Measurements from ENCODE around the gene ARHGAP15. TPM values are rescaled to one million over a fixed set of nuclear protein-coding genes. Genes with fewer than 3 reads are reported as not detected.
A peak's percentile ranks its signal among the peaks of the same experiment; 100 is the strongest.

ARHGAP15 gene
- total and polyA plus RNA-seq, 2 experiments from 2014 or later, result 0.26 TPM; not detected in 1

DNA sequence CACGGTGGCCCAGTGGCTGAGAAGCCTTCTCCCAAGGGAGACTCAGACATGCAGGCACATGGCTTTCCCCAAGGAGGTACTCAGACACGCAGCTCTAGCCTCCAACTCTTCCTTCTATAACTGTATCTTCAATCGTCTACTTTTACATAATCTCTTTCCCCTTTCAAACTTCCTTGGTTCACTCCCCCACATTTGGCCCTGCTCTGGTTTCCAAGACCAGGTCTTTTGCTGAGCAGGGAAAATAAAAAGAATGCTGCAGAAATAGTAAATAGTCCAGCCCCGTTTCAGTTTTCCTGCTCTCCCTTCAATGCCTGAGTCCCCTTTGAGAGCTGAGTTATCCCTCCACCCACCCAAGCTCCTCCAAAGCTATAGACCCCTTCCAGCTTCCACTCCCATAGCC lies 635.0 kb downstream of the ARHGAP15 start:
- no peaks in the 10 kb centered on the region for H3K27me3 Mint-ChIP-seq (ENCODE audit: insufficient read depth, low read depth, poor library complexity)
- H3K4me2 ChIP-seq, result no peak overlapping the region
- TF ChIP-seq NANOG (IDR thresholded peaks at IDR 0.05; ENCODE audit: borderline replicate concordance), result no peak
- TF ChIP-seq CREB1 (CRISPR knock-in tag; IDR thresholded peaks at IDR 0.05; ENCODE audit: low read depth), result no peak
- TF ChIP-seq ZNF331 (CRISPR knock-in tag; IDR thresholded peaks at IDR 0.05; ENCODE audit: low read depth), result no peak
- no peak for TF ChIP-seq JUNB (IDR thresholded peaks at IDR 0.05; ENCODE audit: unreplicated experiment)
- no peak for TF ChIP-seq ZNF114 (CRISPR knock-in tag; IDR thresholded peaks at IDR 0.05)
- TF ChIP-seq, protein P1, sequence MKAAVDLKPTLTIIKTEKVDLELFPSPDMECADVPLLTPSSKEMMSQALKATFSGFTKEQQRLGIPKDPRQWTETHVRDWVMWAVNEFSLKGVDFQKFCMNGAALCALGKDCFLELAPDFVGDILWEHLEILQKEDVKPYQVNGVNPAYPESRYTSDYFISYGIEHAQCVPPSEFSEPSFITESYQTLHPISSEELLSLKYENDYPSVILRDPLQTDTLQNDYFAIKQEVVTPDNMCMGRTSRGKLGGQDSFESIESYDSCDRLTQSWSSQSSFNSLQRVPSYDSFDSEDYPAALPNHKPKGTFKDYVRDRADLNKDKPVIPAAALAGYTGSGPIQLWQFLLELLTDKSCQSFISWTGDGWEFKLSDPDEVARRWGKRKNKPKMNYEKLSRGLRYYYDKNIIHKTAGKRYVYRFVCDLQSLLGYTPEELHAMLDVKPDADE (IDR thresholded peaks at IDR 0.05), result no peak
- no peak for TF ChIP-seq POLR2AphosphoS5 (IDR thresholded peaks at IDR 0.05; ENCODE audit: low read depth)
- TF ChIP-seq, protein P2, sequence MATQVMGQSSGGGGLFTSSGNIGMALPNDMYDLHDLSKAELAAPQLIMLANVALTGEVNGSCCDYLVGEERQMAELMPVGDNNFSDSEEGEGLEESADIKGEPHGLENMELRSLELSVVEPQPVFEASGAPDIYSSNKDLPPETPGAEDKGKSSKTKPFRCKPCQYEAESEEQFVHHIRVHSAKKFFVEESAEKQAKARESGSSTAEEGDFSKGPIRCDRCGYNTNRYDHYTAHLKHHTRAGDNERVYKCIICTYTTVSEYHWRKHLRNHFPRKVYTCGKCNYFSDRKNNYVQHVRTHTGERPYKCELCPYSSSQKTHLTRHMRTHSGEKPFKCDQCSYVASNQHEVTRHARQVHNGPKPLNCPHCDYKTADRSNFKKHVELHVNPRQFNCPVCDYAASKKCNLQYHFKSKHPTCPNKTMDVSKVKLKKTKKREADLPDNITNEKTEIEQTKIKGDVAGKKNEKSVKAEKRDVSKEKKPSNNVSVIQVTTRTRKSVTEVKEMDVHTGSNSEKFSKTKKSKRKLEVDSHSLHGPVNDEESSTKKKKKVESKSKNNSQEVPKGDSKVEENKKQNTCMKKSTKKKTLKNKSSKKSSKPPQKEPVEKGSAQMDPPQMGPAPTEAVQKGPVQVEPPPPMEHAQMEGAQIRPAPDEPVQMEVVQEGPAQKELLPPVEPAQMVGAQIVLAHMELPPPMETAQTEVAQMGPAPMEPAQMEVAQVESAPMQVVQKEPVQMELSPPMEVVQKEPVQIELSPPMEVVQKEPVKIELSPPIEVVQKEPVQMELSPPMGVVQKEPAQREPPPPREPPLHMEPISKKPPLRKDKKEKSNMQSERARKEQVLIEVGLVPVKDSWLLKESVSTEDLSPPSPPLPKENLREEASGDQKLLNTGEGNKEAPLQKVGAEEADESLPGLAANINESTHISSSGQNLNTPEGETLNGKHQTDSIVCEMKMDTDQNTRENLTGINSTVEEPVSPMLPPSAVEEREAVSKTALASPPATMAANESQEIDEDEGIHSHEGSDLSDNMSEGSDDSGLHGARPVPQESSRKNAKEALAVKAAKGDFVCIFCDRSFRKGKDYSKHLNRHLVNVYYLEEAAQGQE (IDR thresholded peaks at IDR 0.05; ENCODE audit: unreplicated experiment), result no peak
- TF ChIP-seq, protein P3, sequence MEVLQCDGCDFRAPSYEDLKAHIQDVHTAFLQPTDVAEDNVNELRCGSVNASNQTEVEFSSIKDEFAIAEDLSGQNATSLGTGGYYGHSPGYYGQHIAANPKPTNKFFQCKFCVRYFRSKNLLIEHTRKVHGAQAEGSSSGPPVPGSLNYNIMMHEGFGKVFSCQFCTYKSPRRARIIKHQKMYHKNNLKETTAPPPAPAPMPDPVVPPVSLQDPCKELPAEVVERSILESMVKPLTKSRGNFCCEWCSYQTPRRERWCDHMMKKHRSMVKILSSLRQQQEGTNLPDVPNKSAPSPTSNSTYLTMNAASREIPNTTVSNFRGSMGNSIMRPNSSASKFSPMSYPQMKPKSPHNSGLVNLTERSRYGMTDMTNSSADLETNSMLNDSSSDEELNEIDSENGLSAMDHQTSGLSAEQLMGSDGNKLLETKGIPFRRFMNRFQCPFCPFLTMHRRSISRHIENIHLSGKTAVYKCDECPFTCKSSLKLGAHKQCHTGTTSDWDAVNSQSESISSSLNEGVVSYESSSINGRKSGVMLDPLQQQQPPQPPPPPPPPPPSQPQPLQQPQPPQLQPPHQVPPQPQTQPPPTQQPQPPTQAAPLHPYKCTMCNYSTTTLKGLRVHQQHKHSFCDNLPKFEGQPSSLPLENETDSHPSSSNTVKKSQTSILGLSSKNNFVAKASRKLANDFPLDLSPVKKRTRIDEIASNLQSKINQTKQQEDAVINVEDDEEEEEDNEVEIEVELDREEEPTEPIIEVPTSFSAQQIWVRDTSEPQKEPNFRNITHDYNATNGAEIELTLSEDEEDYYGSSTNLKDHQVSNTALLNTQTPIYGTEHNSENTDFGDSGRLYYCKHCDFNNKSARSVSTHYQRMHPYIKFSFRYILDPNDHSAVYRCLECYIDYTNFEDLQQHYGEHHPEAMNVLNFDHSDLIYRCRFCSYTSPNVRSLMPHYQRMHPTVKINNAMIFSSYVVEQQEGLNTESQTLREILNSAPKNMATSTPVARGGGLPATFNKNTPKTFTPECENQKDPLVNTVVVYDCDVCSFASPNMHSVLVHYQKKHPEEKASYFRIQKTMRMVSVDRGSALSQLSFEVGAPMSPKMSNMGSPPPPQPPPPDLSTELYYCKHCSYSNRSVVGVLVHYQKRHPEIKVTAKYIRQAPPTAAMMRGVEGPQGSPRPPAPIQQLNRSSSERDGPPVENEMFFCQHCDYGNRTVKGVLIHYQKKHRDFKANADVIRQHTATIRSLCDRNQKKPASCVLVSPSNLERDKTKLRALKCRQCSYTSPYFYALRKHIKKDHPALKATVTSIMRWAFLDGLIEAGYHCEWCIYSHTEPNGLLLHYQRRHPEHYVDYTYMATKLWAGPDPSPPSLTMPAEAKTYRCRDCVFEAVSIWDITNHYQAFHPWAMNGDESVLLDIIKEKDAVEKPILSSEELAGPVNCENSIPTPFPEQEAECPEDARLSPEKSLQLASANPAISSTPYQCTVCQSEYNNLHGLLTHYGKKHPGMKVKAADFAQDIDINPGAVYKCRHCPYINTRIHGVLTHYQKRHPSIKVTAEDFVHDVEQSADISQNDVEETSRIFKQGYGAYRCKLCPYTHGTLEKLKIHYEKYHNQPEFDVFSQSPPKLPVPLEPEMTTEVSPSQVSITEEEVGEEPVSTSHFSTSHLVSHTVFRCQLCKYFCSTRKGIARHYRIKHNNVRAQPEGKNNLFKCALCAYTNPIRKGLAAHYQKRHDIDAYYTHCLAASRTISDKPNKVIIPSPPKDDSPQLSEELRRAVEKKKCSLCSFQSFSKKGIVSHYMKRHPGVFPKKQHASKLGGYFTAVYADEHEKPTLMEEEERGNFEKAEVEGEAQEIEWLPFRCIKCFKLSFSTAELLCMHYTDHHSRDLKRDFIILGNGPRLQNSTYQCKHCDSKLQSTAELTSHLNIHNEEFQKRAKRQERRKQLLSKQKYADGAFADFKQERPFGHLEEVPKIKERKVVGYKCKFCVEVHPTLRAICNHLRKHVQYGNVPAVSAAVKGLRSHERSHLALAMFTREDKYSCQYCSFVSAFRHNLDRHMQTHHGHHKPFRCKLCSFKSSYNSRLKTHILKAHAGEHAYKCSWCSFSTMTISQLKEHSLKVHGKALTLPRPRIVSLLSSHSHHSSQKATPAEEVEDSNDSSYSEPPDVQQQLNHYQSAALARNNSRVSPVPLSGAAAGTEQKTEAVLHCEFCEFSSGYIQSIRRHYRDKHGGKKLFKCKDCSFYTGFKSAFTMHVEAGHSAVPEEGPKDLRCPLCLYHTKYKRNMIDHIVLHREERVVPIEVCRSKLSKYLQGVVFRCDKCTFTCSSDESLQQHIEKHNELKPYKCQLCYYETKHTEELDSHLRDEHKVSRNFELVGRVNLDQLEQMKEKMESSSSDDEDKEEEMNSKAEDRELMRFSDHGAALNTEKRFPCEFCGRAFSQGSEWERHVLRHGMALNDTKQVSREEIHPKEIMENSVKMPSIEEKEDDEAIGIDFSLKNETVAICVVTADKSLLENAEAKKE (CRISPR knock-in tag; IDR thresholded peaks at IDR 0.05), result no peak
- TF ChIP-seq EZH2phosphoT487 (IDR thresholded peaks at IDR 0.05; ENCODE audit: unreplicated experiment), result no peak
- TF ChIP-seq EZH2 (IDR thresholded peaks at IDR 0.05; ENCODE audit: low read depth, unreplicated experiment), result no peak
- TF ChIP-seq, protein P4, sequence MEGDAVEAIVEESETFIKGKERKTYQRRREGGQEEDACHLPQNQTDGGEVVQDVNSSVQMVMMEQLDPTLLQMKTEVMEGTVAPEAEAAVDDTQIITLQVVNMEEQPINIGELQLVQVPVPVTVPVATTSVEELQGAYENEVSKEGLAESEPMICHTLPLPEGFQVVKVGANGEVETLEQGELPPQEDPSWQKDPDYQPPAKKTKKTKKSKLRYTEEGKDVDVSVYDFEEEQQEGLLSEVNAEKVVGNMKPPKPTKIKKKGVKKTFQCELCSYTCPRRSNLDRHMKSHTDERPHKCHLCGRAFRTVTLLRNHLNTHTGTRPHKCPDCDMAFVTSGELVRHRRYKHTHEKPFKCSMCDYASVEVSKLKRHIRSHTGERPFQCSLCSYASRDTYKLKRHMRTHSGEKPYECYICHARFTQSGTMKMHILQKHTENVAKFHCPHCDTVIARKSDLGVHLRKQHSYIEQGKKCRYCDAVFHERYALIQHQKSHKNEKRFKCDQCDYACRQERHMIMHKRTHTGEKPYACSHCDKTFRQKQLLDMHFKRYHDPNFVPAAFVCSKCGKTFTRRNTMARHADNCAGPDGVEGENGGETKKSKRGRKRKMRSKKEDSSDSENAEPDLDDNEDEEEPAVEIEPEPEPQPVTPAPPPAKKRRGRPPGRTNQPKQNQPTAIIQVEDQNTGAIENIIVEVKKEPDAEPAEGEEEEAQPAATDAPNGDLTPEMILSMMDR (conservative IDR thresholded peaks at IDR 0.05; ENCODE audit: low read depth in 2 of 2), result no peak
- no peak for TF ChIP-seq STAT1 (IDR thresholded peaks at IDR 0.05; ENCODE audit: unreplicated experiment)
- H3K4me3 Mint-ChIP-seq, result no peak overlapping the region
- H3F3A ChIP-seq (replicated peaks; ENCODE audit: low read depth), result no peaks in the 10 kb centered on the region
- ATAC-seq, result no peak
- H3K27me3 ChIP-seq (ENCODE audit: insufficient read depth), result no peaks in the 10 kb centered on the region
- H3K27ac Mint-ChIP-seq, result peak overlapping the region; percentile 75; the same call in 1 of the 2 replicates
- H2AFZ ChIP-seq, result 0 out of 2 replicates have a peak overlapping the region, but pooled peaks have one; percentile 9
- no peaks in the 10 kb centered on the region for H3K36me3 Mint-ChIP-seq (ENCODE audit: low read depth)
- H3K9me3 Mint-ChIP-seq, result no peaks in the 10 kb centered on the region; the same call in 2 of the 3 replicates
- no peak overlapping the region for H3K4me3 ChIP-seq
- no peak for DNase-seq (ENCODE audit: low spot score)
- no peaks in the 10 kb centered on the region for H3K36me3 ChIP-seq (ENCODE audit: insufficient read depth)
- no peaks in the 10 kb centered on the region for H4K20me1 ChIP-seq (replicated peaks; ENCODE audit: insufficient read depth)
- H3K4me1 Mint-ChIP-seq, result peaks cover 39% of the 10 kb centered on the region
- no peaks in the 10 kb centered on the region; the same call in none of the 2 replicates for H3K9me2 ChIP-seq (ENCODE audit: insufficient read depth)
- H3K27ac ChIP-seq (ENCODE audit: low read depth), result no peak overlapping the region
- H3K4me1 ChIP-seq (ENCODE audit: insufficient read depth), result peaks cover 31% of the 10 kb centered on the region
- H3K79me2 ChIP-seq (replicated peaks; ENCODE audit: insufficient read depth), result no peaks in the 10 kb centered on the region

Data from GM23338 (cell line).